Epithelial cell of esophagus (primary cell): ENCODE results near the gene OSBPL7.

ENCODE experiments used
- DNase-seq: peaks from one replicate; pipeline ENCODE4 v3.0.0; 2010; ENCODE audit warnings: low read depth
- H3K4me3 ChIP-seq: 2 replicates; pipeline ENCODE4 v1.5.1; 2011; ENCODE audit warnings: mild to moderate bottlenecking, low read length, control low read depth
- TF ChIP-seq, protein P1 (sequence below): IDR thresholded peaks from 2 replicates; pipeline ENCODE4 v1.5.1; 2011; ENCODE audit warnings: low read depth, mild to moderate bottlenecking, low read length, control low read depth, inconsistent platforms; ENCODE audit not compliant: insufficient read depth; ENCODE audit errors: missing control alignments

The OSBPL7 gene

DNA sequence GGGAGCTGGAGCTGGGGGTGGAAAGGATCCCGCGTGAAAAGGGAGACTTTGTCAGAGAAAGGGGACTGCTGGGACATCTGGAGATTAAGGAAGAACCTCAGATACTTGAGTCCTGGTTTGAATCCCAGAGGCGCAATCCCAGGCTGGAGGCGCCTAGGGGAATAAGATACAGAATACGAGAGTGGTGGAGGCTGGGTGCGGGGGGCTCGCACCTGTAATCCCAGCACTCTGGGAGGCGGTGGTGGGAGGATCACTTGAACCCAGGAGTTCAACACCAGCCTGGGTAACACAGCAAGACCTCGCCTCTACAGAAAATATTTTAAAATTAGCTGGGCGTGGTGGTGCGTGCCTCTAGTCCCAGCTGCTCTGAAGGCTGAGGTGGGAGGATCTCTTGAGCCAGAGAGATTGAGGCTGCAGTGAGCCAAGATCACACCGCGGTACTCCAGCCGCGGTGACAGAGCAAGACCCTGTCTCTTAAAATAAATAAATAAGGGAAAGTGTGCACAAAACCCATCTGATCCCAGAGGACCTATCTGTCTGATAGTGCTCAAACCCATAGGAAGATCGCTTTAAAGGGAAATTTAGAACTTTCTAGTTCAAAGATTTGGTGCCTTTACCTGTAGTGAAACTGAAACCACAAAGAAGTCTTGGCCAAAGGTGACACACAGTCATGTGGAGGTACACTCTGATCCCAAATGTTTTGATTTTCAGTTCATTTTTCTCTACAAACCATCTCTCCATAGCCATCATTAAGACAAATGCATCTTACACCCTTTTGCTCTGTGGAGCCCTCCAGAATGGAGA lies 20.1 kb upstream of the OSBPL7 start:
- H3K4me3 ChIP-seq: peak overlapping the region; percentile 92
- TF ChIP-seq, protein P1, sequence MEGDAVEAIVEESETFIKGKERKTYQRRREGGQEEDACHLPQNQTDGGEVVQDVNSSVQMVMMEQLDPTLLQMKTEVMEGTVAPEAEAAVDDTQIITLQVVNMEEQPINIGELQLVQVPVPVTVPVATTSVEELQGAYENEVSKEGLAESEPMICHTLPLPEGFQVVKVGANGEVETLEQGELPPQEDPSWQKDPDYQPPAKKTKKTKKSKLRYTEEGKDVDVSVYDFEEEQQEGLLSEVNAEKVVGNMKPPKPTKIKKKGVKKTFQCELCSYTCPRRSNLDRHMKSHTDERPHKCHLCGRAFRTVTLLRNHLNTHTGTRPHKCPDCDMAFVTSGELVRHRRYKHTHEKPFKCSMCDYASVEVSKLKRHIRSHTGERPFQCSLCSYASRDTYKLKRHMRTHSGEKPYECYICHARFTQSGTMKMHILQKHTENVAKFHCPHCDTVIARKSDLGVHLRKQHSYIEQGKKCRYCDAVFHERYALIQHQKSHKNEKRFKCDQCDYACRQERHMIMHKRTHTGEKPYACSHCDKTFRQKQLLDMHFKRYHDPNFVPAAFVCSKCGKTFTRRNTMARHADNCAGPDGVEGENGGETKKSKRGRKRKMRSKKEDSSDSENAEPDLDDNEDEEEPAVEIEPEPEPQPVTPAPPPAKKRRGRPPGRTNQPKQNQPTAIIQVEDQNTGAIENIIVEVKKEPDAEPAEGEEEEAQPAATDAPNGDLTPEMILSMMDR: no peak
- no peak for DNase-seq

DNA sequence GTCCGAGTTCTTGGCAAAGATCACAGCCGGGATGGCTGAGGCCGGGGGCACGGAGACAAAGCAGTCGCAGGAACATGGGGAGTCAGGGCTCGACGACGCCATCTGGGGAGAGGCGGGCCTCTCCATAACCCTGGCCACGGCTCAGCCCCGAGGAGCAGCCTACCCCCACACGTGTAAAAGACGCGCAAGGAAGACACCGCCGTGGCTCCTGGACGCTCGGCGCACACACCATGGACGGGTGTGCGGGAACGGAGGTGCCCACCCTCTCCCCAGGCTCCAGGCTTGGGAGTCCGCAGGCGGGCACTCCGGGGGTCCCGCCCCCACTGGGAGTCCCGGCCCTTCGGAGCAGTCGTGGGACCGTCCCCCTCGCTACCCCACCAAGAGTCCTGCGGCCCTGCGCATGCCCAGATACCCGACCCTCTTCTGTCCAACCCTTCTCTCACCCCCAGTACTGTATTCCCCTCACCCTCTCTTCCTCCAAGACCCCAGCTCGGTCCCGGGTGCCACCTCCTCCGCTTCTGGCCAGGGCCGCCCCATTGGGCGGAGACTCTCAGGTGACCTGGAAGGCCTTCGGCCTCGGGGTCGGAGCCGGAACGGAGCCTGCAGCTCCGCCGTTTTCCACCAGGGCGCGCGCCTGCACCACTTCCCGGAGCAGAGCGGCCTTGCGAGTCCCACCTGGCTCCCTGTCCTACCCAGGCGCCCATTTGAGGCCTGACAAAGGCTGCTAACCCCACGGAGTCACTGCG lies 19.3 kb upstream of the OSBPL7 start, which contains the start of gene SCRN2:
Gene SCRN2 (minus strand): TSS at position 532 of the 746 bp plus-strand sequence. CDS start 430 bp downstream, at position 102.
- H3K4me3 ChIP-seq: peak within 1 kb of the TSS; percentile 92
- DNase-seq: peak; percentile 78
- TF ChIP-seq, protein P1: peak; percentile 95

- DNase-seq: no peak
- TF ChIP-seq, protein P1: no peak
- peak overlapping the region; percentile 92 for H3K4me3 ChIP-seq
These were observed 18.6 kb upstream of the OSBPL7 start for GRCh38 chr17:47840001-47840741.

- TF ChIP-seq, protein P1: no peak
- no peak overlapping the region for H3K4me3 ChIP-seq
- no peak for DNase-seq
These were observed 17.5 kb upstream of the OSBPL7 start for GRCh38 chr17:47839071-47839470.

- no peak overlapping the region for H3K4me3 ChIP-seq
- no peak for DNase-seq
- TF ChIP-seq, protein P1: no peak
These were observed 17.0 kb upstream of the OSBPL7 start for GRCh38 chr17:47838636-47839035.

DNA sequence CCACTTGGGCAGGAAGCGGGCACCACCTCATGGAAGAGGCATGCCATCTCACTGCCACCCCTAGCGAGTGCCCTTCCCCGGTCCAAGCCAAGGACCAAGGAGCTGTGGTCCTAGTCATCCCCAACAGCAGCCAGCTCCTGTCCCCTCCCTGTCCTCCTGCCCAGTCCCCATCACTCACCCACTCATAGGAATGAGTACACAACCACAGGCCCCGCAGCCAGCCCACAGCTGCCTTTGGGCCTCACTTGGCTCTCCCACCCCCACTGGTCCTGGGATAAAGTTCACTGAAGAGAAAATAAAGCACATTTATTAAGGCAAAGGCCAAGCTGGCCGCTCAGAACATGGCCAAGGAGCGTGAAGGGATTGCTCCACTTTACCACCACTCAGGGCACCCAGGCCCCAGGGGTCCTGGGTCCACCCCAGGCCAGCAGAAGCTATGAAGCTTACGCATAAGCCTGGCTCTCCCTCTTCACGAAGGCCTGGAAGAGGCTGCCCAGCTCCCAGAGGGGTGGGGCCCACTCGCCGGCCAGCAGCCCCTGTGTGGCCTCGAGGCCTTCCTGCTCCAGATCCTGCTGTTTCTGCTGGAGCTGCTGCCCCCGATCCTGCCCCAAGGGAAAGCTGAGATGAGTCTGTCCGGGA lies 15.9 kb upstream of the OSBPL7 start:
- DNase-seq: no peak
- H3K4me3 ChIP-seq: no peak overlapping the region
- TF ChIP-seq, protein P1: no peak
